Keratinocyte (primary cell): ENCODE data around the gene NFYC. TPM values are rescaled to one million over a fixed set of nuclear protein-coding genes. Genes with fewer than 3 reads are reported as not detected.

ENCODE experiments used
- DNase-seq: peaks from one replicate; pipeline ENCODE4 v3.0.0-alpha.2; 2011; ENCODE audit warnings: low read depth, missing footprints, low spot score
- FAIRE-seq: peaks from 2 replicates; lab custom pipeline; 2011; peaks lifted over from hg19 to GRCh38; lab: Jason Lieb, UNC
- H2AFZ ChIP-seq: 2 replicates; pipeline ENCODE4 v1.6.0; 2012; ENCODE audit warnings: low read length, control low read depth, inconsistent platforms; ENCODE audit not compliant: control insufficient read depth
- H3K27ac ChIP-seq: 2 replicates; pipeline ENCODE4 v1.5.1; 2011; ENCODE audit warnings: low read length; ENCODE audit not compliant: control insufficient read depth, insufficient read depth
- H3K27me3 ChIP-seq: 3 replicates; pipeline ENCODE4 v1.6.0; 2011; ENCODE audit warnings: low read length; ENCODE audit not compliant: control insufficient read depth, insufficient read depth; ENCODE audit errors: extremely low read depth
- H3K36me3 ChIP-seq, 2 experiments: 2 replicates in 1 of 2; 3 replicates in 1 of 2; pipeline ENCODE4 v1.5.1; 2011; ENCODE audit warnings: low read length in 2 of 2, mild to moderate bottlenecking in 1 of 2; ENCODE audit not compliant: control insufficient read depth in 2 of 2, insufficient read depth in 2 of 2; ENCODE audit errors: extremely low read depth in 1 of 2
- H3K4me1 ChIP-seq: 3 replicates; pipeline ENCODE4 v1.5.1; 2011; ENCODE audit warnings: low read length; ENCODE audit not compliant: control insufficient read depth, insufficient read depth; ENCODE audit errors: extremely low read depth
- H3K4me2 ChIP-seq: 3 replicates; pipeline ENCODE4 v1.6.0; 2011; ENCODE audit warnings: low read depth, low read length; ENCODE audit not compliant: control insufficient read depth, insufficient read depth; ENCODE audit errors: extremely low read depth
- H3K4me3 ChIP-seq, 3 experiments: fragments of 200-600 bp in 1 of 3; sonication (generic) in 1 of 3; 2 replicates in 2 of 3; 3 replicates in 1 of 3; pipeline ENCODE4 v1.5.1; 2011 to 2016; ENCODE audit warnings: low read length in 3 of 3, mild to moderate bottlenecking in 3 of 3, control low read depth in 2 of 3, inconsistent platforms in 1 of 3, low read depth in 1 of 3, mixed read lengths in 1 of 3, mixed run types in 1 of 3, moderate library complexity in 1 of 3; ENCODE audit not compliant: control insufficient read depth in 2 of 3, insufficient read depth in 2 of 3; ENCODE audit errors: extremely low read depth in 1 of 3
- H3K79me2 ChIP-seq: 2 replicates; pipeline ENCODE4 v1.6.0; 2012; ENCODE audit warnings: low read length; ENCODE audit not compliant: control insufficient read depth, insufficient read depth
- H3K9ac ChIP-seq: 3 replicates; pipeline ENCODE4 v1.6.0; 2011; ENCODE audit warnings: low read length; ENCODE audit not compliant: control insufficient read depth, insufficient read depth; ENCODE audit errors: extremely low read depth
- H3K9me1 ChIP-seq: 3 replicates; pipeline ENCODE4 v1.6.0; 2011; ENCODE audit warnings: low read length; ENCODE audit not compliant: control insufficient read depth, insufficient read depth; ENCODE audit errors: extremely low read depth
- H3K9me3 ChIP-seq: 2 replicates; pipeline ENCODE4 v1.5.1; 2012; ENCODE audit warnings: low read depth, low read length; ENCODE audit not compliant: control insufficient read depth
- H4K20me1 ChIP-seq: 3 replicates; pipeline ENCODE4 v1.6.0; 2011; ENCODE audit warnings: low read length; ENCODE audit not compliant: control insufficient read depth, insufficient read depth; ENCODE audit errors: extremely low read depth
- CTCF ChIP-seq, 3 experiments: IDR thresholded peaks in 1 of 3; conservative IDR thresholded peaks in 1 of 3; optimal IDR thresholded peaks in 1 of 3; 2 replicates in 2 of 3; 3 replicates in 1 of 3; pipeline versions ENCODE3 to v1.5.1; 2011; ENCODE audit warnings: low read length in 3 of 3, mild to moderate bottlenecking in 3 of 3, moderate library complexity in 2 of 3, control low read depth in 1 of 3, inconsistent platforms in 1 of 3; ENCODE audit not compliant: insufficient read depth in 2 of 3; ENCODE audit errors: extremely low read depth in 1 of 3
- EZH2 ChIP-seq: IDR thresholded peaks from one replicate; pipeline ENCODE4 v1.6.1; 2012; ENCODE audit warnings: inconsistent platforms, mild to moderate bottlenecking, low read length, moderate library complexity
- dilution Hi-C: fragments of 300-500 bp; cut with MboI; formaldehyde crosslinking; loops from one replicate; pipeline ENCODE4 v1.7.0; 2020; ENCODE audit warnings: low sequenced_read_pairs; ENCODE audit not compliant: extremely low pct_ligation_motif_present
- polyA plus RNA-seq, 5 experiments: library from polyadenylated mRNA; depleted of rRNA in 3 of 5; stranded (reverse) in 3 of 5; stranded (forward) in 1 of 5; unstranded in 1 of 5; fragments of >200 nt; gene quantifications; 1 replicate in 1 of 5; 2 replicates in 3 of 5; 3 replicates in 1 of 5; pipeline versions ENCODE4 v1.2.1 to v1.2.3, GENCODE V29; 2011 to 2012; ENCODE audit warnings: missing spikeins in 2 of 5, low read depth in 1 of 5, low replicate concordance in 1 of 5

Gene NFYC
- polyA plus RNA-seq, 1 donor (not counting 4 experiments of a cell fraction or from before 2014, with no cell fraction given): 32.4 TPM

- no peak for DNase-seq
- Histone ChIP-seq H3K79me2 (peaks cover 89% of the 10 kb centered on the region), H3K4me3 (no peak overlapping the region), H3K4me1 (peaks cover 18% of the 10 kb centered on the region), H3K27ac (no peak overlapping the region), H3K9ac (no peak overlapping the region), H3K4me2 (no peak overlapping the region), H3K36me3 (no peaks in the 10 kb centered on the region), H2AFZ (no peak overlapping the region), H3K27me3 (no peaks in the 10 kb centered on the region), H4K20me1 (peaks cover 3% of the 10 kb centered on the region), H3K9me1 (no peaks in the 10 kb centered on the region), H3K9me3 (no peaks in the 10 kb centered on the region)
- TF ChIP-seq EZH2 (no peak), CTCF (optimal IDR thresholded peaks at IDR 0.05 in 1 of 3, IDR thresholded peaks at IDR 0.05 in 1 of 3, conservative IDR thresholded peaks at IDR 0.05 in 1 of 3; ENCODE audit: extremely low read depth in 1 of 3, insufficient read depth in 2 of 3, low read length in 3 of 3) (no peak)
- no peak for FAIRE-seq
- dilution Hi-C loops: no loop called here
Measured at GRCh38 chr1:40697436-40697835, 5.9 kb downstream of the NFYC start.

- no peaks in the 10 kb centered on the region for H3K9me3 ChIP-seq
- no peak overlapping the region for H3K9ac ChIP-seq
- H4K20me1 ChIP-seq: peaks cover 3% of the 10 kb centered on the region
- no peaks in the 10 kb centered on the region for H3K27me3 ChIP-seq
- no peak overlapping the region for H3K27ac ChIP-seq
- H3K4me1 ChIP-seq: peaks cover 17% of the 10 kb centered on the region
- TF ChIP-seq EZH2 (no peak), CTCF (optimal IDR thresholded peaks at IDR 0.05 in 1 of 3, IDR thresholded peaks at IDR 0.05 in 1 of 3, conservative IDR thresholded peaks at IDR 0.05 in 1 of 3; ENCODE audit: extremely low read depth in 1 of 3, insufficient read depth in 2 of 3, low read length in 3 of 3) (no peak)
- no peak overlapping the region for H3K4me3 ChIP-seq
- DNase-seq (no peak), FAIRE-seq (no peak)
- no peaks in the 10 kb centered on the region for H3K36me3 ChIP-seq
- peaks cover 84% of the 10 kb centered on the region for H3K79me2 ChIP-seq
- peaks cover 2% of the 10 kb centered on the region for H3K9me1 ChIP-seq
- dilution Hi-C loops: no loop called here
- H3K4me2 ChIP-seq: no peak overlapping the region
- no peak overlapping the region for H2AFZ ChIP-seq
Measured at GRCh38 chr1:40699787-40700186, 8.3 kb downstream of the NFYC start.
